LHCN-M2 (cell line): ENCODE measurements around the gene MAGEC2. TPM values are rescaled to one million over a fixed set of nuclear protein-coding genes. Genes with fewer than 3 reads are reported as not detected.

Experiments
- DNase-seq: peaks from one replicate; pipeline ENCODE4 v3.0.0-alpha.2; 2012; ENCODE audit warnings: low read depth
- polyA plus RNA-seq: library from polyadenylated mRNA; unstranded; fragments of >200 nt; gene quantifications from one replicate; pipeline ENCODE4 v1.2.1, GENCODE V29; 2012; ENCODE audit warnings: missing spikeins
- total RNA-seq: library from RNA; depleted of rRNA; stranded (reverse); fragments of >200 nt; gene quantifications from 2 replicates; pipeline ENCODE4 v1.2.3, GENCODE V29; 2014; rRNA removed

The MAGEC2 gene, protein sequence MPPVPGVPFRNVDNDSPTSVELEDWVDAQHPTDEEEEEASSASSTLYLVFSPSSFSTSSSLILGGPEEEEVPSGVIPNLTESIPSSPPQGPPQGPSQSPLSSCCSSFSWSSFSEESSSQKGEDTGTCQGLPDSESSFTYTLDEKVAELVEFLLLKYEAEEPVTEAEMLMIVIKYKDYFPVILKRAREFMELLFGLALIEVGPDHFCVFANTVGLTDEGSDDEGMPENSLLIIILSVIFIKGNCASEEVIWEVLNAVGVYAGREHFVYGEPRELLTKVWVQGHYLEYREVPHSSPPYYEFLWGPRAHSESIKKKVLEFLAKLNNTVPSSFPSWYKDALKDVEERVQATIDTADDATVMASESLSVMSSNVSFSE
- total RNA-seq = not detected in 2 replicates
- not detected for polyA plus RNA-seq

DNA sequence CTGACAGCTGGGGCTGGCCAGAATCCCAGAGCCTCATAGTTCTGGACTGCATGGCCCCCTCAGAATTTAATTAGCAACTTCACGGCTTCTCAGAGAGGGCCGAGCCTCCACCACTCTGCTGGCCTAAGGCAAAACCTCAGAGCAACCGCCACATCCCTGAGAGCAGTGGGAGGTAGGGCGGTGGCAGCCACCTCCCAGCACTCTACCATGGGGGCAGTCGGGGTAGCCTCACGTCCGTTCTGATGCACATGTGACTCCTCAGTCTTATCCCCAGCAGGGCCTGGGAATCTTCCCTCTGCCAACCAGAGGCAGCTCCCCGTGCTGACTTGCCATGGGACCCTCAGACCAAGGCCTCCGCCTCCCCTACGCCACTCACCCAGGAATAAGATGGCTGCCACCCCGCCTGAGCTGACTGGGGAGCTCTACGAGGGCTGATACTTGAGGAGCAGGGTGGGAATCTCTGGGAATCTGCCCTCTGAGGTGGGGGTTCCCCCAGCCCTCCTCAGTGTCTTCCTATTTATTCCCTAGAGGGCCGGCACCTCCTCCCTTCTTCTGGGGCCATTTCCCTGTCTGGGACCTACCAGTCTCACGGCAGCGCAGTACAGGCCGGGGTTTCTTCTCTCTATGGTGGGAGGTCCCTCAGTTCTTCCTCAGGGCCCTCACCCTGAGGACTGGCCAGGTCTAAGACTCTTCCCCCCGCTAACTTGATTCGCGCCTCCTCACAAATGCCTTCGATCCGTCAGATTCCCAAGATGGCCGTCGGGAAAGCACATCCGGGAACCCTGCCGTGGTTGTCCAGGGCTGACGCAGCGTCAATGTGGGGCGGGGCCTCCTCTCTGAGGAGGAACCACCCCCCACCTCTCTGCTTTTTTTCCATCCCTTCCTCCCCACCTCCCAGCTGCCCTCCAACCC lies at the start of gene MAGEC2:
MAGEC2 (minus strand) TSS at position 769 of the 912 bp plus-strand sequence. CDS start 1,303 bp downstream, outside the sequence.
- DNase-seq = no peak

DNA sequence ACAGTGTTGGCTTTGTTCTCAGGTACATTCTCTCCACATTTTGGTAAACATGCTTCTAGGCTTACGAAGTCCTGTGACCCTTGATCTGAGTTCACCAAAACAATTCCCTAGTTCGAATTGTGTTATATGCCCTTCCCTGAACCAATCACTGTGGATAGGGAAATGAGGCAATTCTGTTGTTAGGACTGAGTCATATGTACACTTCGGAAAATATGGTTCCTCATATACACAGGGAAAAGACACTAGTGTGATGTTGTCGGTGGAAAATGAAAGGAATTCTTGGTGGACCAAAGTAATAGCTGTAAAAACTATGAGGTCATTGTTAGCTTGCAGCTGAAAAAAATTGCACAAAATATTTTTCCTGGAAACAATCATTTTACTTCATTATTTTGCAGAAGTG lies 46.6 kb upstream of the MAGEC2 start:
- DNase-seq = no peak

- DNase-seq = no peak
Measured at GRCh38 chrX:142251202-142251601, 46.1 kb upstream of the MAGEC2 start.

DNA sequence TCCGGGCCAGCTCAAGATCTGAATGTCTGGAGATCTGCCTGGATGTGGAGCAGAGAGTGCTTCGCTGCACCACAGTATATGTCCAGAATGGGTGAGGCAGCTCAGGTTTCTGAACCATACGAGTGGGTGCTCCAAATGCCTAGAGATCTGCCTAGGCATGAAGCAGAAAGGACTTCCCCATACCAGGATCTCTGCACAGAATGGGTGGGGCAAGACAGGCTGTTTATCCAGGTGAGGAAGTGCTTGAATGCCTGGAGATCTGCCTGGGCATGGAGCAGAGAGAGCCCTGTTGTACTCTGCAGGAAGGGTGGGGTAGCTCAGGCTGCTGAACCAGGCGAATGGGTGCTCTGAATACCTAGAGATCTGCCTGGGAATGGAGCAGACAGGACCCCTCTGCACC lies 45.4 kb upstream of the MAGEC2 start:
- no peak for DNase-seq

GRCh38 chrX:142249721-142250120 lies 44.6 kb upstream of the MAGEC2 start:
- DNase-seq = no peak

GRCh38 chrX:142244568-142244967 lies 39.5 kb upstream of the MAGEC2 start:
- DNase-seq = no peak

- DNase-seq = no peak
Measured at GRCh38 chrX:142238536-142238935, 33.4 kb upstream of the MAGEC2 start.

DNA sequence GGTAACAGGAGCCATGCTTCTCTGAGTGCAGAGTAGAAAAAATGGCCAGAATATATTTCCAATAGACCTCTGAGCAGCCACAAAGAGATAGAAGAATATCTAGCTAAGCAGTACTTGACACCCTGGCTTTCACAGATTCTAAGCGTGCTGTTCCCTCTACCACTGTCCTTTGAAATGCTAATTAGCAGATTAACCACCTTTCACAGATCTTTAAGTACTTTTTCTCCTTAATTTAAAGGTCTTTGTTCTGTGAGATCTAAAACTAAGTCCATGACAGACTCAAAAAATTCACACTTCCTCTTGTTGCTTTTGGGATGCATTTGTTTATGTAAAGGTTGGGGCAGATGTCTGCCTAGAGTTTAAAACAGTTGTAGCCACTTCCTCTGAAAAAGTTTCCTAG lies 28.3 kb upstream of the MAGEC2 start:
- no peak for DNase-seq

DNA sequence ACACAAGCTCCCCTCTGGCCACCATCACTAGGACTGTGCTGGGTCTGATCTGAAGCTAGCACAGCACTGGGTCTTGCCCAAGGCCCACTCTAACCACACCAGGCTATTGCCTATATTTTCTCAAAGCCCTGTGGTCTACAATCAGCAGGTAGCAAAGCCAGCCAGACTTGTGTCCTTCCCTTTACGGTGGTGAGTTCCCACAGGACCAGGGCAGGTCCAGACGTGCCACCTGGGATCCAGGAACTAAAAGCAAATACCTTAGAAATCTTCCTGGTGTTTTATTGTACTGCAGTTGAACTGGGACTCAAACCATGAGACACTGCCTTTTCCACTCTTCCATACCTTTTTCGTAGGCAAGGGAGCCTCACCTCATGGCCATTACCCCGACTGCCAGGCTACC lies 9.0 kb upstream of the MAGEC2 start:
- DNase-seq = no peak

GRCh38 chrX:142201113-142201512 lies 4.0 kb downstream of the MAGEC2 start:
- no peak for DNase-seq

DNA sequence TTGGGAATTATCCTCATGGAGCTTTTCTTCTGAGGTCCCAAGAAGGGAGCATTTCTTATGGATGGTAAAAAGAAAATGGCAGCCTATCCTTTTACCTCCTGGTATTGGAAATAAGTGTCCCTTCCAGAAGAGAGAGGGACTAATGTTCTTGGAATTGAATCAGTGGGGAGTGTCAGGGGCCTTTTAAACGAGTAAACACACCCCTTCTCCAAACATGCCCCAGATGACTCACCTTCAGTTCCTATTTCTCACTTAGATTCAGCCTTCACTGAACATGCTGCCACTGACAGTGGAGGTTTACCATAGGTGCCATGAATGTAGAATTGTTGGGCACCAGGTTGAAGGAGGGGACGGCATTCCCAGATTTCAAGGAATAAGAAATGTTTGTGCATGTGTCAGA lies 19.0 kb downstream of the MAGEC2 start:
- DNase-seq = no peak

- DNase-seq = no peak
Measured at GRCh38 chrX:142184756-142185602, 20.1 kb downstream of the MAGEC2 start.

GRCh38 chrX:142156567-142156966 lies 48.5 kb downstream of the MAGEC2 start:
- DNase-seq = no peak
